GM18870 (cell line): ENCODE results near the gene PAOX.
"Not testable (repeated sequence)": the region's sequence is repeated elsewhere in the genome, so short reads cannot be mapped to it uniquely, and the experiment has no call there.

Source experiments
- ATAC-seq: cut with Tn5 transposase; IDR thresholded peaks from one replicate; pipeline ENCODE4 v1.9.1; 2021; ENCODE audit warnings: moderate library complexity; ENCODE audit not compliant: unreplicated experiment

Gene PAOX

GRCh38 chr10:133431888-133432613 lies 53.0 kb downstream of the PAOX start:
- ATAC-seq, result not testable (repeated sequence)

DNA sequence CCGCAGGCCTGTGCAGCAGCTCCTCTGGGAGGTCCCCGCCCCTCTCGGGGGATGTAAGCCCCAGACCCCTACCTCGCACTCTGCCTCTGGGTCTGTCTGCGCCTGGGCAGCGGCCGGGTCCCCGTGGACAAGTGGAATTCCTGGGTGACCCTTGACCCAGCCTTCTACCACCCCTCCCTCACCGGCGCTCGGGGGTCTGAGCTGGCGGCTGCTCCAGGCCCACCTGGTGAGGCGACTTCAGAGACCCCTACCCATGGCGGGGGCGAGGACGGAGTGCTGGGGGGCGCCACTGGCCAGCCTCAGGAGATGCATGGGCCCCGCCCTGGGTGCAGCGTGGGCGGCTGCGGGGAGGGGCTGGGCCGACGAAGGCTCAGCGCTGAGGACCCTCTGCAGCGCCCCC lies 53.7 kb downstream of the PAOX start:
- not testable (repeated sequence) for ATAC-seq

- ATAC-seq, result no peak
Observed at GRCh38 chr10:133438711-133439273, 59.7 kb downstream of the PAOX start.

GRCh38 chr10:133439517-133440461 lies 60.7 kb downstream of the PAOX start:
- ATAC-seq, result no peak

GRCh38 chr10:133440633-133441285 lies 61.7 kb downstream of the PAOX start:
- no peak for ATAC-seq
